ENCODE data around the gene TMEM97. TPM values are rescaled to one million over a fixed set of nuclear protein-coding genes. Genes with fewer than 3 reads are reported as not detected.

The TMEM97 gene
- polyA plus RNA-seq, 1 donor = 31.0 TPM

- no CpG with 5 or more reads among the region's 8 CpGs for WGBS (ENCODE audit: insufficient coverage, low lambda C conversion rate)
- Histone ChIP-seq H3K27me3 (ENCODE audit: control insufficient read depth, insufficient read depth, low read length) (no peaks in the 10 kb centered on the region), H3K27ac (ENCODE audit: low read length) (no peak overlapping the region), H3K36me3 (ENCODE audit: control insufficient read depth, insufficient read depth, low read length) (peaks cover 53% of the 10 kb centered on the region), H3K9me3 (ENCODE audit: control insufficient read depth, low read depth, low read length) (no peaks in the 10 kb centered on the region), H3K4me3 (ENCODE audit: low read length) (no peak overlapping the region), H3K4me1 (ENCODE audit: control insufficient read depth, insufficient read depth, low read length) (peaks cover 13% of the 10 kb centered on the region)
- no peak for DNase-seq
These were observed 45.0 kb downstream of the TMEM97 start for GRCh38 chr17:28363776-28364650.

- Histone ChIP-seq H3K4me1 (ENCODE audit: control insufficient read depth, insufficient read depth, low read length) (peaks cover 18% of the 10 kb centered on the region), H3K27me3 (ENCODE audit: control insufficient read depth, insufficient read depth, low read length) (no peaks in the 10 kb centered on the region), H3K36me3 (ENCODE audit: control insufficient read depth, insufficient read depth, low read length) (peaks cover 48% of the 10 kb centered on the region), H3K9me3 (ENCODE audit: control insufficient read depth, low read depth, low read length) (no peaks in the 10 kb centered on the region), H3K27ac (ENCODE audit: low read length) (no peak within 1 kb of the TSS), H3K4me3 (ENCODE audit: low read length) (no peak within 1 kb of the TSS)
- WGBS (ENCODE audit: insufficient coverage, low lambda C conversion rate) = no CpG with 5 or more reads among the region's 13 CpGs
- DNase-seq = no peak
These were observed 45.8 kb downstream of the TMEM97 start, which contains the start of gene SEBOX for GRCh38 chr17:28364665-28365363. Gene SEBOX (minus strand): TSS chr17:28365199. CDS start chr17:28365151, 48 bp downstream.

GRCh38 chr17:28365487-28365886 is 46.5 kb downstream of the TMEM97 start:
- H3K9me3 ChIP-seq (ENCODE audit: control insufficient read depth, low read depth, low read length) = no peaks in the 10 kb centered on the region
- H3K27ac ChIP-seq (ENCODE audit: low read length) = no peak overlapping the region
- no peak overlapping the region for H3K4me3 ChIP-seq (ENCODE audit: low read length)
- H3K27me3 ChIP-seq (ENCODE audit: control insufficient read depth, insufficient read depth, low read length) = no peaks in the 10 kb centered on the region
- no peak for DNase-seq
- H3K36me3 ChIP-seq (ENCODE audit: control insufficient read depth, insufficient read depth, low read length) = peaks cover 41% of the 10 kb centered on the region
- no CpG with 5 or more reads among the region's 3 CpGs for WGBS (ENCODE audit: insufficient coverage, low lambda C conversion rate)
- peaks cover 21% of the 10 kb centered on the region for H3K4me1 ChIP-seq (ENCODE audit: control insufficient read depth, insufficient read depth, low read length)

- no peak overlapping the region for H3K4me3 ChIP-seq (ENCODE audit: low read length)
- peaks cover 30% of the 10 kb centered on the region for H3K36me3 ChIP-seq (ENCODE audit: control insufficient read depth, insufficient read depth, low read length)
- no peak overlapping the region for H3K27ac ChIP-seq (ENCODE audit: low read length)
- DNase-seq = no peak
- H3K9me3 ChIP-seq (ENCODE audit: control insufficient read depth, low read depth, low read length) = no peaks in the 10 kb centered on the region
- WGBS (ENCODE audit: insufficient coverage, low lambda C conversion rate) = no CpG with 5 or more reads among the region's 1 CpG
- H3K27me3 ChIP-seq (ENCODE audit: control insufficient read depth, insufficient read depth, low read length) = no peaks in the 10 kb centered on the region
- peaks cover 28% of the 10 kb centered on the region for H3K4me1 ChIP-seq (ENCODE audit: control insufficient read depth, insufficient read depth, low read length)
These were observed 47.6 kb downstream of the TMEM97 start for GRCh38 chr17:28366605-28367004.

GRCh38 chr17:28367641-28368305 is 48.8 kb downstream of the TMEM97 start:
- Histone ChIP-seq H3K4me3 (ENCODE audit: low read length) (no peak overlapping the region), H3K36me3 (ENCODE audit: control insufficient read depth, insufficient read depth, low read length) (peaks cover 19% of the 10 kb centered on the region), H3K4me1 (ENCODE audit: control insufficient read depth, insufficient read depth, low read length) (peaks cover 36% of the 10 kb centered on the region), H3K9me3 (ENCODE audit: control insufficient read depth, low read depth, low read length) (no peaks in the 10 kb centered on the region), H3K27me3 (ENCODE audit: control insufficient read depth, insufficient read depth, low read length) (peaks cover 2% of the 10 kb centered on the region), H3K27ac (ENCODE audit: low read length) (no peak overlapping the region)
- DNase-seq = no peak
- no CpG with 5 or more reads among the region's 21 CpGs for whole genome bisulfite sequencing (ENCODE audit: insufficient coverage, low lambda C conversion rate)

- Histone ChIP-seq H3K9me3 (ENCODE audit: control insufficient read depth, low read depth, low read length) (no peaks in the 10 kb centered on the region), H3K4me3 (ENCODE audit: low read length) (no peak overlapping the region), H3K27ac (ENCODE audit: low read length) (no peak overlapping the region), H3K4me1 (ENCODE audit: control insufficient read depth, insufficient read depth, low read length) (peaks cover 38% of the 10 kb centered on the region), H3K36me3 (ENCODE audit: control insufficient read depth, insufficient read depth, low read length) (peaks cover 13% of the 10 kb centered on the region), H3K27me3 (ENCODE audit: control insufficient read depth, insufficient read depth, low read length) (peaks cover 4% of the 10 kb centered on the region)
- DNase-seq = peak in 1 of 2 donors; percentile 53
- WGBS (ENCODE audit: insufficient coverage, low lambda C conversion rate) = no CpG with 5 or more reads among the region's 5 CpGs
These were observed 49.4 kb downstream of the TMEM97 start for GRCh38 chr17:28368306-28368831.

- DNase-seq = no peak
- Histone ChIP-seq H3K27me3 (ENCODE audit: control insufficient read depth, insufficient read depth, low read length) (peaks cover 4% of the 10 kb centered on the region), H3K27ac (ENCODE audit: low read length) (no peak overlapping the region), H3K4me3 (ENCODE audit: low read length) (no peak overlapping the region), H3K9me3 (ENCODE audit: control insufficient read depth, low read depth, low read length) (no peaks in the 10 kb centered on the region), H3K4me1 (ENCODE audit: control insufficient read depth, insufficient read depth, low read length) (peaks cover 38% of the 10 kb centered on the region), H3K36me3 (ENCODE audit: control insufficient read depth, insufficient read depth, low read length) (peaks cover 6% of the 10 kb centered on the region)
- no CpG with 5 or more reads among the region's 23 CpGs for WGBS (ENCODE audit: insufficient coverage, low lambda C conversion rate)
These were observed 50.1 kb downstream of the TMEM97 start for GRCh38 chr17:28368915-28369683.

- peaks cover 4% of the 10 kb centered on the region for H3K36me3 ChIP-seq (ENCODE audit: control insufficient read depth, insufficient read depth, low read length)
- no CpG with 5 or more reads among the region's 10 CpGs for WGBS (ENCODE audit: insufficient coverage, low lambda C conversion rate)
- peak overlapping the region; percentile 45 for H3K27ac ChIP-seq (ENCODE audit: low read length)
- peaks cover 38% of the 10 kb centered on the region for H3K4me1 ChIP-seq (ENCODE audit: control insufficient read depth, insufficient read depth, low read length)
- H3K9me3 ChIP-seq (ENCODE audit: control insufficient read depth, low read depth, low read length) = no peaks in the 10 kb centered on the region
- no peak for DNase-seq
- no peak overlapping the region for H3K4me3 ChIP-seq (ENCODE audit: low read length)
- H3K27me3 ChIP-seq (ENCODE audit: control insufficient read depth, insufficient read depth, low read length) = peaks cover 4% of the 10 kb centered on the region
These were observed 50.7 kb downstream of the TMEM97 start for GRCh38 chr17:28369684-28370034.

- Histone ChIP-seq H3K27me3 (ENCODE audit: control insufficient read depth, insufficient read depth, low read length) (peaks cover 4% of the 10 kb centered on the region), H3K27ac (ENCODE audit: low read length) (peak within 1 kb of the TSS; percentile 45), H3K9me3 (ENCODE audit: control insufficient read depth, low read depth, low read length) (no peaks in the 10 kb centered on the region), H3K36me3 (ENCODE audit: control insufficient read depth, insufficient read depth, low read length) (no peaks in the 10 kb centered on the region), H3K4me1 (ENCODE audit: control insufficient read depth, insufficient read depth, low read length) (peaks cover 38% of the 10 kb centered on the region), H3K4me3 (ENCODE audit: low read length) (no peak within 1 kb of the TSS)
- DNase-seq = peak; percentile 57 to 68
- no CpG with 5 or more reads among the region's 8 CpGs for WGBS (ENCODE audit: insufficient coverage, low lambda C conversion rate)
These were observed 51.2 kb downstream of the TMEM97 start, which contains the start of gene VTN for GRCh38 chr17:28370035-28370743. Gene VTN (minus strand): TSS chr17:28370307. CDS start chr17:28370203, 104 bp downstream.

All from large intestine (tissue), 3 donors.